Neural progenitor cell (in vitro differentiated cells): ENCODE measurements around the gene FASN. TPM values are rescaled to one million over a fixed set of nuclear protein-coding genes. Genes with fewer than 3 reads are reported as not detected.

Source experiments
- DNase-seq: peaks from one replicate; pipeline ENCODE4 v3.0.0-alpha.2; 2016; ENCODE audit warnings: low spot score
- H2AFZ ChIP-seq: fragments of 200-600 bp; sonication (generic); replicated peaks from 2 replicates; pipeline ENCODE4 v1.6.1; 2016; ENCODE audit warnings: antibody characterized with exemption
- H3F3A ChIP-seq: fragments of 200-600 bp; sonication (generic); 2 replicates; pipeline ENCODE4 v1.6.1; 2016; ENCODE audit warnings: antibody characterized with exemption, low read depth
- H3K27ac ChIP-seq: fragments of 200-600 bp; sonication (generic); 2 replicates; pipeline ENCODE4 v1.5.1; 2016; ENCODE audit warnings: mild to moderate bottlenecking
- H3K27me3 ChIP-seq: fragments of 200-600 bp; sonication (generic); 2 replicates; pipeline ENCODE4 v1.6.1; 2016; ENCODE audit warnings: mild to moderate bottlenecking, moderate library complexity
- H3K36me3 ChIP-seq: fragments of 200-600 bp; sonication (generic); 2 replicates; pipeline ENCODE4 v1.5.1; 2016
- H3K4me1 ChIP-seq: fragments of 200-600 bp; sonication (generic); 2 replicates; pipeline ENCODE4 v1.6.1; 2016; ENCODE audit warnings: mixed run types
- H3K4me2 ChIP-seq: fragments of 200-600 bp; sonication (generic); 2 replicates; pipeline ENCODE4 v1.6.1; 2016
- H3K4me3 ChIP-seq: fragments of 200-600 bp; sonication (generic); 2 replicates; pipeline ENCODE4 v1.5.1; 2016
- H3K79me2 ChIP-seq: fragments of 200-600 bp; sonication (generic); 2 replicates; pipeline ENCODE4 v1.6.1; 2016; ENCODE audit warnings: low read depth
- H3K9ac ChIP-seq: fragments of 200-600 bp; sonication (generic); 2 replicates; pipeline ENCODE4 v1.6.1; 2016
- H3K9me3 ChIP-seq: fragments of 200-600 bp; sonication (generic); 2 replicates; pipeline ENCODE4 v1.5.1; 2016; ENCODE audit warnings: low read depth
- H4K20me1 ChIP-seq: fragments of 200-600 bp; sonication (generic); 2 replicates; pipeline ENCODE4 v1.6.1; 2016; ENCODE audit warnings: low read depth
- H3K27ac Mint-ChIP-seq: 3 replicates; pipeline ENCODE4 v1.8.0; 2021; ENCODE audit warnings: mixed read lengths
- H3K27me3 Mint-ChIP-seq: 2 replicates; pipeline ENCODE4 v1.8.0; 2022; ENCODE audit warnings: low read depth, mild to moderate bottlenecking, inconsistent platforms, moderate library complexity, mixed read lengths; ENCODE audit not compliant: insufficient read depth
- H3K36me3 Mint-ChIP-seq: 3 replicates; pipeline ENCODE4 v1.8.0; 2021; ENCODE audit warnings: mixed read lengths
- H3K4me1 Mint-ChIP-seq: 3 replicates; pipeline ENCODE4 v1.8.0; 2021; ENCODE audit warnings: mixed read lengths
- H3K4me3 Mint-ChIP-seq: 3 replicates; pipeline ENCODE4 v1.8.0; 2021; ENCODE audit warnings: mild to moderate bottlenecking, moderate library complexity, mixed read lengths
- H3K9me3 Mint-ChIP-seq: 3 replicates; pipeline ENCODE4 v1.8.0; 2020; ENCODE audit warnings: mixed read lengths
- CTCF ChIP-seq: fragments of 200-600 bp; sonication (generic); IDR thresholded peaks from 2 replicates; pipeline ENCODE4 v1.5.1; 2017; ENCODE audit warnings: antibody characterized with exemption, mild to moderate bottlenecking
- EZH2 ChIP-seq: fragments of 200-600 bp; sonication (generic); IDR thresholded peaks from 2 replicates; pipeline ENCODE4 v1.6.1; 2017; ENCODE audit warnings: antibody characterized with exemption, mild to moderate bottlenecking, moderate library complexity
- EZH2phosphoT487 ChIP-seq: fragments of 200-600 bp; sonication (generic); IDR thresholded peaks from 2 replicates; pipeline ENCODE4 v1.6.1; 2017; ENCODE audit warnings: antibody characterized with exemption
- total RNA-seq: library from RNA; depleted of rRNA; stranded (reverse); fragments of >200 nt; gene quantifications from 2 replicates; pipeline ENCODE4 v1.2.3, GENCODE V29; 2015; ENCODE audit warnings: low replicate concordance

The FASN gene
- total RNA-seq, 1 donor from 2014 or later = 77.9 TPM

- Mint-ChIP-seq H3K9me3 (no peaks in the 10 kb centered on the region), H3K27ac (no peak overlapping the region), H3K36me3 (peaks cover 21% of the 10 kb centered on the region), H3K4me3 (no peak overlapping the region), H3K27me3 (no peaks in the 10 kb centered on the region), H3K4me1 (peaks cover 6% of the 10 kb centered on the region)
- H2AFZ ChIP-seq = no peak overlapping the region
- H4K20me1 ChIP-seq = no peaks in the 10 kb centered on the region
- no peaks in the 10 kb centered on the region for H3F3A ChIP-seq
- TF ChIP-seq CTCF = no peak
- TF ChIP-seq EZH2phosphoT487 = no peak
- TF ChIP-seq EZH2 = no peak
- no peaks in the 10 kb centered on the region for H3K9me3 ChIP-seq
- no peaks in the 10 kb centered on the region for H3K27me3 ChIP-seq
- no peaks in the 10 kb centered on the region for H3K36me3 ChIP-seq
- H3K79me2 ChIP-seq = no peaks in the 10 kb centered on the region
- no peaks in the 10 kb centered on the region for H3K4me1 ChIP-seq
- DNase-seq = no peak
- H3K27ac ChIP-seq = no peak overlapping the region
- H3K4me2 ChIP-seq = no peak overlapping the region
- no peak overlapping the region for H3K4me3 ChIP-seq
- no peak overlapping the region for H3K9ac ChIP-seq
These were observed 28.7 kb upstream of the FASN start for GRCh38 chr17:82126556-82127314.

- H3K27me3 Mint-ChIP-seq = no peaks in the 10 kb centered on the region
- Histone ChIP-seq H3K9ac (no peak overlapping the region), H4K20me1 (no peaks in the 10 kb centered on the region), H3K79me2 (no peaks in the 10 kb centered on the region), H3K4me3 (no peak overlapping the region), H3K36me3 (no peaks in the 10 kb centered on the region), H3K27ac (no peak overlapping the region), H3K9me3 (no peaks in the 10 kb centered on the region), H2AFZ (no peak overlapping the region), H3K27me3 (no peaks in the 10 kb centered on the region), H3K4me2 (no peak overlapping the region), H3K4me1 (peaks cover 5% of the 10 kb centered on the region), H3F3A (peaks cover 13% of the 10 kb centered on the region)
- no peaks in the 10 kb centered on the region for H3K9me3 Mint-ChIP-seq
- TF ChIP-seq EZH2 (no peak), CTCF (no peak), EZH2phosphoT487 (no peak)
- peaks cover 21% of the 10 kb centered on the region for H3K36me3 Mint-ChIP-seq
- no peak for DNase-seq
- peaks cover 11% of the 10 kb centered on the region for H3K4me1 Mint-ChIP-seq
- no peak overlapping the region for H3K4me3 Mint-ChIP-seq
- H3K27ac Mint-ChIP-seq = peak overlapping the region; percentile 34
These were observed 26.1 kb upstream of the FASN start for GRCh38 chr17:82124101-82124500.

- TF ChIP-seq EZH2 = no peak
- H3K4me1 ChIP-seq = peaks cover 25% of the 10 kb centered on the region
- H3K4me3 Mint-ChIP-seq = no peak overlapping the region
- no peak overlapping the region for H3K4me2 ChIP-seq
- H3K36me3 Mint-ChIP-seq = peaks cover 21% of the 10 kb centered on the region
- no peak overlapping the region for H3K27ac Mint-ChIP-seq
- H3K36me3 ChIP-seq = no peaks in the 10 kb centered on the region
- no peaks in the 10 kb centered on the region for H3K27me3 ChIP-seq
- no peaks in the 10 kb centered on the region for H3K9me3 Mint-ChIP-seq
- H3K9ac ChIP-seq = no peak overlapping the region
- H3K79me2 ChIP-seq = no peaks in the 10 kb centered on the region
- H2AFZ ChIP-seq = no peak overlapping the region
- H3K4me3 ChIP-seq = no peak overlapping the region
- no peaks in the 10 kb centered on the region for H4K20me1 ChIP-seq
- H3K27me3 Mint-ChIP-seq = no peaks in the 10 kb centered on the region
- H3K4me1 Mint-ChIP-seq = peaks cover 29% of the 10 kb centered on the region
- peaks cover 19% of the 10 kb centered on the region for H3F3A ChIP-seq
- H3K27ac ChIP-seq = no peak overlapping the region
- no peak for DNase-seq
- H3K9me3 ChIP-seq = no peaks in the 10 kb centered on the region
These were observed 23.9 kb upstream of the FASN start for GRCh38 chr17:82121660-82122629.
